Eye (tissue), 1 donor: ENCODE data around the gene ADAMTSL2.
A peak's percentile ranks its signal among the peaks of the same experiment; 100 is the strongest.

Experiments used
- DNase-seq: peaks from one replicate; pipeline ENCODE4 v3.0.0-alpha.2; 2015

Gene ADAMTSL2

DNA sequence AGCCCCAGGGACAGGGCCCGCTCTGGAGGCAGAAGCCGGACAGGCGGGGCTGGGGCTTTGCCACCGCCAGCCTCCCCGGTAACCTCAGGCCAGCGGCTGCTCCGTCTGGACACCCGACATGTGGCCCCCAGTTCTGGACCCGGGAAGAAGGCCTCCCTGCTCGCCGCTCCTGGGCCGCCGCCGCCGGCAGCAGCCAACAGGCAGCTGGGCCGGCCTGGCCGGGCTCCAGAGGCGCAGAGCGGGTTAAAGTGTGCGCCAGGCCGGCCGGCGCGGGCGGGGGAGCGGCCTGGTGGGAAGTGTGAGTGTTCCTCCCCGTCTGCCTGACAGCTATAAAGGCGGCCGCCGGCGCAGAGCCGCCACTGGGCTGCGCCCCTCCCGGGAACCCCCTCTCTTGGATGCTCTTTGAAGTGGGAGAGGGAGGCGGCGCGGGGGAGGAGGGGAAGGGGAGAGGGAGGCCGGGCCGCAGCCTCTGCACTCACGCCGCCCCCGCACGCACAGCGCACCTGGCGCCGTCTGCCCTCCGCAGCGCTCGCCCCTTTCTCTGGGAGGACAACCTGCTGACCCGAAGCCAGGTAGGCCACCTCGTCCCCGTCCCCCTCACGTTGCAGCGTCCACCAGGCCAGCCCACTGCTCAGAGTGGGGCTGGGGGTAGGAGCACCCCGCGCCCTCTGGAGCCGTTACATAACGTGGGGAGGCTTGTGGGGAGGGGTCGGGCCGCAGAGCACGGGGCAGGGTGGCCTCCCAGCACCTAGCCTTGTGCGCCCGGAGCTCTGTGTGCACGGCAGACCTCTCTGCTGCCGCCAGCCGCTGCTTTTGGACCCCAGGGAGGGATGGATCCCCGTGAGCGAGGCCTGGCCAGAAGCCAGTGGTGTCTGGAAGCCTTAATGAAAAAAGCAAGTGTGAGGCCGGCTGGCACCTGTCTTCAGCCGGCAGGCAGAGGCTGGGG lies at the start of gene ADAMTSL2:
Gene ADAMTSL2 (plus strand): TSS at position 359 of the 946 bp plus-strand sequence. CDS start 2,009 bp downstream, outside the sequence.
- peak; percentile 84 for DNase-seq

DNA sequence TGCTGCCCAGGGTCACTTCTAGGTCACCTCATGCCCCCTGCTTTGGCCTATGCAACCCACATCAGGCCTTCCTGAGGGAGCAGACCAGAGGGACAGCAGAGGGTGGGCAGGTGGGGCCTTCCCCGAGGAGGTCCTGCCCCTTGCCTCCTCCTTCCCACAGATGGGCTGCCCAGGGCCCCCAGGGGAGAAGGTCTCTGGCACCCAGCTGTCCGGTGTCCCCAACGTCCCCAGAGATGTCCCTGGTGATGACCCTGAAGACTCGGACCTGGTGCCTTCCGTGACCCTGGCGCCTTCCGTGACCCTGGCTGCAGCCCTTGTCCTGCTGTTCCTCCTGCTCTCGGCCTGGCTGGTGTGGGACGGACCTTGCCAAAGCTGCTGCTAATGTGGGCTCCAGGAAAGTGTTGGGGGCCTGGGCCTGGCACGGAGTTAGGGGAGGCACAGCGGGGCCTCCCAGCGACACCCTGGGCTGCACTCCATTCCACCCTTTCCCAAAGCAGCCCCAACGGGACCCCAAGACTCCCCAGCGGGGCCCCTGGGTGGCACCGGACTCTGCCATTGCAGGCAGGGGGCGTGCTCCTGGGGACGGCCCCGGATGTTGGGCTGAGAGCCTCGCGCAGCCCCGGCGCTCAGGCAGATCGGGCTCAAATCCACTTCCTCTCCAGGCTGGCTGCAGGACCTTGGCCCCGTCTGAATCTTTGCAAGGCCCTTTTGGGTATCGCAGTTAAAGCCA lies 48.8 kb upstream of the ADAMTSL2 start:
- no peak for DNase-seq

DNA sequence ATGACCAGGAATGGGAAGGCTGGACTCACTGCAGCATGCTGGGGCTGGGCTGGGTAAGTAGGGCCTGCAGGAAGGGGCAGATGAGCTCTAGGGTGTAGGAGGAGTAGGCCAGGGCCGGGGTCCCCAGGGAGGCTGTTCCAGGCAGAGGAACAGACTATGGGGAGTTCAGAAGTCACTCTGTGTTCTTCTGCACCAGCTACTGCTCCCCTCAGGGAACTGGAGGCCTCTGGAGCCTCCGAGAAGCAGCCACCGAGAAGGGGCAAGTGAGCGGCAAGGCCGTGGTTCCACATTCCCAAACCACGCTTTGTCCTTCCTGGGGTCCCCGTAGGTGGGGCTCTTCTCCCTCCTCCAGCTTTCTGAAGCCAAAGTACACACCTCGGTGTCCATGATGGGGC lies 47.2 kb upstream of the ADAMTSL2 start:
- DNase-seq: no peak

DNA sequence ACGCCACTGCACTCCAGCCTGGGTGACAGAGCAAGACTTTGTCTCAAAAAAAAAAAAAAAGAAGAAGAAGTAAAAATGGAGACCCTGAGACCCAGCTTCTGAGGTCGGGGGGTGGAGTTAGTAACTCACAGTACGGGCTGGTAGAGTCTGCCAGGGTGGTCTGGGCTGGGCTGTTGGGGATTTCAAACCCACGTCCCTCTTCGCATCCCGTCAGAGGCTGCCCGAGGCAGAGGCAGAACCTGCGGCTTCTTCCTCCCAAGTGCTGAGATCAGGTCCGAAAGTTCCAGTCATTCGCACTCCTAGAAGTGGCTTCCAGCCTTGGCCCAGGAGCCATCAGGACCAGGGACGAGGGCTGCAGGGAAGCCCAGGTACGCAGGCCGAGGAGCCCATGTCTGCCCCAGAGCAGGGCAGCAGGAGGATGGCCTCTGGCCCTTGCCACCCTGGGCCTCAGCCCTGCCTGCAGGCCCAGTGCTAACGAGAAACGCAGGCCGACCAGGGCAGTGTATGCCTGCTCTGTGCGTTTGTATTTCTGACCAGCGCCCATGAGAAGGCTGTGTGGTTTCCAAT lies 45.7 kb upstream of the ADAMTSL2 start:
- no peak for DNase-seq

DNA sequence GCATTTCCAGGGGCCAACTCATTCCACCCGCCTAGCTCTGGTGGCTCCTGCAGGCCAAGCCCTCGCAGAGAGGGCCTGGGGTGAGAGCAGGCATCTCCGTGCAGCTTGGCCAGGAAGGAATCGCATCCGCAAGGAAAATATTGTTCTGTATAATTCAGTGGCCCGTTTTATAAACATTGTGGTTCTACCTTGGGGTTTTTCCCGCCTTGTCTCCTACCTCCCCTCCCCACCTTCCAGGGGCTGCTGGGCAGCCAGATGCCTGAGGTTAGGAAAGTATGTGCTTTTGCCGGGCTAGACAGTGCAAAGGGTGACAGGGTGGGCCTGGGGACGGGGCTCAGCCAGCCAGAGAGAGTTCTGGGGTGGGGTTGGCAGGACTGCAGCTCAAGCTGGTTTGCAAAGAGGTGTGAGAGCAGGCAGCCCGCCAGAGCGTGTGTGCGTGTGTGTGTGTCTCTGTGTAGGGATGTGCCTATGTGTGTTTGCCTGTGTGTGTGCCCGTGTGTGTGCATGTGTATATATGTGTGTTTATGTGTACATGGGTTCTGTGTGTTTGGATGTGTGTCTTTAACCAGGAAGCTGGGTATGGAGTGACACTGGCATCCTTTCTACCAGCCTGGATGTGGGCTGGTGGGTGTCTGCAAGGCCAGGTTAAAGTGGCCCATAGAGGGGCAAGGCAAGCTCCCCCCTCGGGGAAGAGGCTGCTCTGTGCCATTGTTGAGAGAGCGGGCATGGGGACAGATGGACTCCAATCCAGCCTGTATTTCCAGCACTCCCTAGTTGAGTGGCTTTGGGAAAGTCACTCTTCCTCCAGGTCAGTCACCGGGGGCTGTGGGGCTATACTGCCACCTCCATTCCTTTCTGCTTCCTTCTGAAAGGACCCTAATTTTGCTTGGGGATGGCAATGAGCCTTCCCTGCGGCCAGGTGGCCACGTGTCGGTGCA lies 45.0 kb upstream of the ADAMTSL2 start:
- no peak for DNase-seq

DNA sequence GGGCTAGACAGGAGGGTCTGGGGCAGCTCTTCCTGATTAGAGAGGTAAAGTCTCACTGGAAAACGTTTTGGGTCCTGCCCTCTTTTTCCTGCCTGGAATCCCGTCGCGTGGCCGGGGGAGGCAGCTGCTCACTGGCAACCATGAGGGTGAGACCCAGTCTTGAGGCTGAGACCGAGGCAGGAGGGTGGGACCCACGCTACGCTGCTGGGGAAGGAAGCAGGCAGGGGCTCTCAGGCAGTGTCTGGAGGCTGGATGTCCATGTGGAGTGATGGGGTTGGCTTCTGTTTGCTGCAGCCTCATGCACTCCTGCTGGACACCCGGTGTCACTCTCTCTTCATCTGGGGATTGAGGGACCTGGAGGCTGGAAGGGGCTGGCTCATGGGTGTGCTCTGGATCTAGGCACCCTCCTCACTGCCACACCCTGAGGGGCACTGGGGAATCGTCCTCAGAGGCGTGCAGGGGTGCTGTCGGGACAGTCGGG lies 44.3 kb upstream of the ADAMTSL2 start:
- no peak for DNase-seq

DNA sequence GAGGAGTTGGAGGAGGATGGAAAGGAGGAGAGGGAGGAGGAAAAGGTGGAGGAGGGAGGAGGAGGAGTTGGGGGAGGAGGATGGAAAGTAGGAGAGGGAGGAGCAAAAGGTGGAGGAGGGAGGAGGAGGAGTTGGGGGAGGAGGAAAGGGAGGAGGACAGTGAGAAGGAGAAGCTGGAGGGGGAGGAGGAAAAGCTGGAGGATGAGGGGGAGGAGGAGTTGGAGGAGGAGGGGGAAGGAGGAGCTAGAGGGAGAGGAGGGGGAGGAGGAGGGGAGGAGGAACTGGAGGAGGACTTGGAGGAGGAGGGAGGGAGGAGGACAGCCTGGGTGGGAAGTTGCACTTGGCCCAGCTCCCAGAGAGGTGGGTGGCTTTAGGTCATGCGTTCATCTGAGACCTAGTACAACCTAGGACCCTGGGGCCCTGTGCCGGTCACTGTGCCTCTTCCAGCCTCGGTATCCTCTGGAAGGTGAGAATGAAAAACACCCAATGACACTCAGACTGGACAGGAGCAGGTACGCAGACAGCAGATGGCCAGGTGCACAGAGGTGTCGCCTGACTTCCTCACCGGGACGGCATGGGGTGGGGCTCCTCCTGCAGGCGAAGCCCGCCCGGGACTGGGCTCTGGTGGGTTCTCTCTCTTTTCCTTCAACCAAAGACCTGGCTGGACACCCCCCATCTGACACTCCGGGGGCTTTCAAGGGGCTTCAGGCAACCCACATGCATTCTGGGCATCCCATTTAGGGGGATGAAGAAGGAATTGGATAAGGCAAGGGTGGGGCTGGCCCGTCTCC lies 43.4 kb upstream of the ADAMTSL2 start:
- no peak for DNase-seq

DNA sequence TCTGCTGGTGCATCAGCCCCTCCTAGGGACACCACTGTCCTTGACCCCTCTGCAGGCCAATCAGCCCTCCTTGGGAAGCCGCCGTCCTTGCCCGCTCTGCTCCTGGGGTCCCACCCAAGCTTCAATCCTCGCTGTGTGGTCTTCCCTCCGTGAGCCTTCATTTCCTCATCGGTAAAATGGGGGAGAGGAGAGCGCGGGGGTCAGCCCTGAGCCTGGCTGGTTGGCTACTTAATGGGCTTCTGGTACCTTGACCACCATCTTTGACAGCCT lies 42.9 kb upstream of the ADAMTSL2 start:
- DNase-seq: no peak

DNA sequence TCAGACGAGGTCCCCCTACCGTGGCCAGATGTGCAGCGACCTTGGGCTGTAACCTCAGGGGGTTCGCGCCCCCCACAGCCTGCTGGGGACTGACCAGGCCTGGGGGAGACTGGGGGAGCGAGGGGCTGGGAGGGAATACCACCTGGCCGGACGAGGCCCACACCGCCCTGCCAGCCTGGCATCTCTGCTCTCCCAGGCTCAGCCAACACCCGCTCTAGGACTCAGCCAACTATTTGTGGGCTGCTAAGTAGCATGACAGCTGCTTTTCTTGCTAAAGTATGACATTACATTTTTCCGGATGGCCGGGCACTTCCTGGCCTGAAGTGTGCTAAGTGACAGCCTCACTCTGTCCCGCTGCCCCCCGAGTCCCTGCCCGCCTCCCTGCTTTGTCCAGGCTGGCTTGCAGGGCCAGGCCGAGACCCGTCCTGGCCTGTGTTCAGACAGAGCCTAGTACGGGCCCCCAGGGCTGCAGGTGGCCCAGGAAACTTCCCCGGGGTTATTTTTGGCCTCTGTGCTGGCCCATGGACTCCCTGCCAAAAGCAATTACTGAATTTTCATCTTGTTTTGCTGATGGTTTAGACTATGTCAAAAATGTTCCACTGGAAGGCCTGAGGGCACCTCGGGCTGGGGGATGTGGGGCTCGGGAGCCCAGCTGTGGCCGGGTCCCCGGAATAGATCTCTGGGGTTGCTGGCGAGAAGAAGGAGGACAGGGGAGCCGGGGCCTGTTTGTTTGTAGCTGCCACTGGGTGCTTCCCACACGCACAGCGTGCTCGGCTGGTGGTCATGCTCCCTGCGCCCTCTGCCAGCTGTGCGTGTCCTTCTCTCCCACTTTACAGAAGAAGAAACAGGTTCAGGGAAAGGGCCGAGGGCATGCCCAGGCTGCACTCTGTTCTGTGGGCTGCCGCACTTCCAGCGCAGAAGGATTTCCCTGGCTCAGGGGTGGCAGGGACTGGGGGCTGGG lies 42.2 kb upstream of the ADAMTSL2 start:
- peak; percentile 86 for DNase-seq

DNA sequence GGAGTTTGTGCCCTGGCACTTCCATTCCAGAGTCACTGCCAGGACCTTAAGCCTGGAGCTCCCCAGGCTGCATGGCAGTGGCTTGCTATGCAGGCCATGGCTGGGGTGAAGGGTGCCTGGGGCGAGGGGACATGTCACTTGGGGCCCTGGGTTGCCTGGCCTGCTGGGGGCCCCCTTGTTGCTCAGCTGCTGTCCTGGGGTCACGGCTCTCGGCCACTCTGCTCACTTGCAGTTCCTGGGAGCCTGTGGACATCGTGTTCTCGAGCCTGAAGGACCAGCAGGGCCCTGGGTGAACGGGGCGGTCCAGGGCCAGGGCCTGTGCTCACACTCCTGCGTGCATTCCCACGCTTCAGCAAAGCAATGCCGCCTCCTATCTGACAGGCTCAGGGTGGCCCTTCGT lies 41.1 kb upstream of the ADAMTSL2 start:
- no peak for DNase-seq

DNA sequence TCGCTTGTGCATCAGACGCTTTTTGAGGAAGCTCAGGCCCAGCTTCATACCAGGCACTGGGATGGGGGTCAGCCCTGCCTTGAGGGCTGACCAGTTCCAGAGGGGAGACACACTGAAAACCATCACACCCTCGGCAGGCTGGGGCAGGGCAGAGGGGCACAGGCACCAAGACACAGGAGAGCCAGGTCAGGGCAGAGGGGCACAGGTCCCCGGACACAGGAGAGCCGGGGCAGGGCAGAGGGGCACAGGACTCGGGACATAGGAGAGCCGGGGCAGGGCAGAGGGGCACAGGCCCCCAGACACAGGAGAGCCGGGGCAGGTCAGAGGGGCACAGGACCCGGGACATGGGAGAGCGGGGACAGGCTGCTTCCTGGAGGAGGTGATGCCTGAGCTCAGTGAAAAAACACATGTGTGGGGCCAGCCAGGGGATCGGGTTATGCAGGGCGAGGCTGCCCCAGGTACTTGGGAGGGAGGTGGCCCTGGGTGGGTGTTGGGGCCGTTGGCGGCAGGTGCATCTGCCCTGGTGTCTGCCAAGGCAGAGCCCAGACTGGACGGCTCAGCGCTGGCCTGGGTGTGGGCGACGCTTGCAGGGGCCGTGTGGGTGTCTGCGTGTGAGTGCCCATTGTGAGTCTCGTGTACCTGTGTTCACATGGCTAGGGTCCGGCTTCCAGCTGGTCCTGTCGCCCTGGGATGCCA lies 40.5 kb upstream of the ADAMTSL2 start:
- DNase-seq: no peak

DNA sequence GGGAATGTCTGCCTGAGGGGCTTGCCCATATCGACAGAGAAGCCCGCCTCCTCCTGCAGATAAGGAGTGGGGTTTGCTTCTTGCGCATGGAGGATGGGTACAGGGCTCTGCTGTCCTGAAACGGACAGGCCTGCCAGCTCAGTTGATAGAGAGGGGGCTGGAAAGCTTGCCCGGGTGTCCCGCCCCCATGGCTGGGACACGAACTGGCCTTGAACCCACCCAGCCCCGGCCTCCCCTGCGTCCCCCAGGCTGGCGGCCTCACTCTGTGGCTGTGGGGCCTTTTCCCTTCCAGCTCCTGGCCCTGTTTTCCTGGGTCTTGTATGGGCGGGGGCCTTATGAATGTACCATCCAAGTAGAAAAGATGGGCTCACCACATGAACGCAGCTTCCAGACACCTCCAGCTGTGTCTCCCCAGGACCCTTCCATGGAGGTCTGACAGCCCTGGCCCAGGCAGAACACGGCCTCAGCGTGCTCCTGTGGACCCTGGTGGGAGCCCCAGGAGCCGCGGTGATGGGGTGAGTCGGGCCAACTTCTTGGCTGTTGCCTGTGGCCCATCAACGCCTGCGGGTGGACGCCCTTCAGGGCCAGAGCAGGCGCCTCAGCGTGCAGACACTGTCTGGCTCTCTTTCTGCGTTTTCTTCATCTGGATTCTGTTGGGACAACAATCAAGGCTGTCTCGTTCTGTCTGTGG lies 39.7 kb upstream of the ADAMTSL2 start:
- DNase-seq: no peak

DNA sequence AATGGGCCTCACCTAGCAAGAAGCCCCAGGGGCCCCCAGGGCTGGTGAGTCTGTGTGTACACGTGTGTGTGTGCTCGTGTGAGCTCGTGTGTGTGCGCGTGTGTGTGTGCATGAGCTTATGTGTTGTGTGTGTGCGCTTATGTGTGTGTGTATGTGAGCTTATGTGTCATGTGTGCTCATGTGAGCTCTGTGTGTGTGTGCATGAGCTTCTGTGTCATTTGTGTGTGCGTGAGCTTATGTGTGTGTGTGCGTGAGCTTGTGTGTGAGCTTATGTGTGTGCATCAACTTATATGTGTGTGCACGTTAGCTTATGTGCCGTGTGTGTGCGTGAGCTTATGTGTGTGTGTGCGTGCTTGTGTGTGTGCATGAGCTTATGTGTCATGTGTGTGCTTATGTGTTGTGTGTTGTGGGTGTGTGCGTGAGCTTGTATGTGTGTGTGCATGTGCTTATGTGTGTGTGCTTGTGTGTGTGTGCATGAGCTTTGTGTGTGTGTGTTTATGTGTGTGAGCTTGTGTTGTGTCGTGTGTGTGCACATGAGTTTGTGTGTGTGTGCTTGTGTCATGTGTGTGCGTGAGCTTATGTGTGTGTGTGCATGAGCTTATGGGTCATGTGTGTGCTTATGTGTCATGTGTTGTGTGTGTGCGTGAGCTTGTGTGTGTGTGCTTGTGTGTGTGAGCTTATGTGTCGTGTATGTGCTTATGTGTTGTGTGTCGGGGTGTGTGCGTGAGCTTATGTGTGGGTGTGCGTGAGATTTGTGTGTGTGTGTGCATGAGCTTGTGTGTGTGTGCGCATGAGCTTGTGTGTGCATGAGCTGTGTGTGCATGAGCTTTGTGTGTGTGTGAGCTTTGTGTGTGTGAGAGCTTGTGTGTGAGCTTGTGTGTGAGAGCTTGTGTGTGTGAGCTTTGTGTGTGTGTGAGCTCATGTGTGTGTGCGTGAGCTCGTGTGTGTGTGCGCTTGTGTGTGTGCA lies 38.9 kb upstream of the ADAMTSL2 start:
- DNase-seq: no peak

DNA sequence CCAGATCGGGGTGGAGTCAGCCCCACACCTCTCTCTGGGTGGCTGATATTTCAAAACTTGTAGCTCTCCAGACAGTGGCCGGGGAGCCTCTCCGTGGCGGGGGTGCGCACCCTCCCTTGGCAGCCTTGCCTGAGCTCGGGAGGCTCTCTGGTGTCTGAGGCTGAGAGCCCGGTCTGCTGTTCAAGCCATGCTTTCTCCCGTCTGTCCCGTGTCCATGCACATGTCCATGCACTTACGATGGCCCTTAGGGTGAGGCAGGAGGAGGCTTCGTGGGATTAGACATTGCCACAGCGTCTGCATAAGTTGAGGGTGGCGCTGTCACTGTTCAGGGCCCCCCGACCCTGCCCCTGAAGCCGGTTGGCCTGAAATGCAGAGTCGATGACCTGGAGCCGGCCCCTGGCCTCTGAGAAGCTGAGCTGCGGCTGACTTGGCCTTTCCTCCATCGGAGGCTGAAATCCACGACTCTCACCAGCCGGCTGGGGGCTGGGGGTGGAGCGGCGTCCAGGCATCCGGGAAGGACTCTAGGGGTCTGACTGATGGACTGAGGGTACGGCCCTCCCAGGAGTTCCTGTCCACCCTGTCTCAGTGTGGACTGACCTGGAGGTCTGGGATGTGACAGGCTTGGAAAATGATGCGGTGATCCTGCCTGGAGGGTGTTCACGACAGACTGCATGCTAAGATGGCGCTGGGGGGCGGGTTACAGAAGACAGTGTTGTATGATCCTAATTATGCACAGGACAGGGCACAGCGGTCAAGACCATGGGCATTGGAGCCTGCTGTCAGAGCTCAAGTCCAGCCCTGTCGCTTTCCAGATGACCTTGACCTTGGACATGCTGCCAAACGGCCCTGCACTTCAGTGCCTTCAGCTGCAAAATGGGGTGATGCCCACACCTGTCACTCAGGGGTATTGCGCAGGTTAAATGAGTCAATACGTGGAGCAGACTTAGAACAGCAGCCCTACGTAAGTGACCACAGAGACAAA lies 37.4 kb upstream of the ADAMTSL2 start:
- no peak for DNase-seq

DNA sequence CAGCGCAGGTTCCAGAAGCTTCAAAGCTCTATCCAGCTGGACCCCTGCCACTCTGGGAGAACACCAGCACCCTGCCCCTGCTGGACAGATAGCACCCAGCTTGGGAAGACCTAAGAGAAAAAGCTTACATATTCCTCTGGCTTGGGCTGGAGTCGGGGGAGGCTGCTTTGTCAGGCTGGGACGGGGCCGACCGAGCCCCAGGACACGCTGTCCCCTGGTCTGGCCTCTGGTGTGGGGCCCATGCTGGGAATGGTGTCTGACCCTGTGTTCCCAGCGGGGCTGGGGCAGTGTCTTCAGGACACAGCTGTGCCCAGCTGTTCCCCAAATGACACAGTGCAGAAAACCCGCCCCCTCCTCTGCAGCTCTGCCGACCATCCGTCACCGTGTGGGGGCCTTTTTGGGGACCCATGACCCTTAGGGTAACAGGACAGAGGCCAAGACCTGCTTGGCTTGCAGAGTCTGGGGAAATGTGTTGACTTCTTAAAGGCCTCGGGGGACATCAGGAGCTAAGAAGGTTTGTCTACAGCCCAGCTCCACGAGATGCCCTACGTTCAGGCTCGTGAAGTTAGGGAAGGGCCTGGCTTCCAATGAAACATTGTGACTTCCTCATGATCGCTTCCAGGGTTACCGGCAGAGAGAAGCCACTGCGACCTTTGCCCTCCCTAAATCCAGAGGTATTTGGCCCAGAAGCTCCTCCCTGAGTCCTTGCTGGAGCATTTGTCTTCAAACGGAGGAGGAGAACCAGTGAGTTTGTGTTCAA lies 35.2 kb upstream of the ADAMTSL2 start:
- no peak for DNase-seq

DNA sequence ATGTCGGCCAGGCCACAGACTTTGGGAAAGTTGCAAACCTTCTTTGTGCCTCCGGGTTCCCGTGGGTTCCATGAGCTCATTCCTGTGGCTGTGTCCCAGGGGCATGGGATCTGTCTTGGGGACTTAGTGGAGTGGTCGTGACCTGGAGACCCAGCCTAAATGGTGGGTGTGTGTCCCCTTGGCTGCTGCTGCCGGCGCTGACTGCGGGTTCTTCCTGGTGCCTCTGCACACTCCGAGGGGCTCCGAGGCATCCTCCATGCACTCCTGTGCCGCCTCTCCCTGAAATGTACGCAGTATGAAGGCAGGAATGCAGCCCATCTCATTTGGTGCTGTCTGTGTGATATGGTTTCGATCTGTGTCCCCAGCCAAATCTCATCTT lies 34.6 kb upstream of the ADAMTSL2 start:
- DNase-seq: no peak
